Stomach (tissue), 4 donors: ENCODE data around the gene CLBA1.

Source experiments
- POLR2A ChIP-seq, 4 donors: fragments of 450-650 bp; IDR thresholded peaks; one replicate each; pipeline ENCODE4 v1.6.1; 2016; ENCODE audit warnings: antibody characterized with exemption in 4 of 4, control low read depth in 2 of 4, mild to moderate bottlenecking in 1 of 4, moderate library complexity in 1 of 4
- POLR2AphosphoS5 ChIP-seq, 3 donors: sonication (generic); formaldehyde crosslinking; IDR thresholded peaks; one replicate each; pipeline ENCODE4 v1.6.1; 2016; ENCODE audit warnings: antibody characterized with exemption in 3 of 3
- TF ChIP-seq, protein P1 (sequence below), 7 experiments: fragments of 450-650 bp in 4 of 7; fragments of 200-600 bp in 3 of 7; sonication (generic) in 3 of 7; IDR thresholded peaks; one replicate each; pipeline ENCODE4 v1.5.1; 2016 to 2019; ENCODE audit warnings: antibody characterized with exemption in 7 of 7, control low read depth in 2 of 7, mild to moderate bottlenecking in 1 of 7

DNA sequence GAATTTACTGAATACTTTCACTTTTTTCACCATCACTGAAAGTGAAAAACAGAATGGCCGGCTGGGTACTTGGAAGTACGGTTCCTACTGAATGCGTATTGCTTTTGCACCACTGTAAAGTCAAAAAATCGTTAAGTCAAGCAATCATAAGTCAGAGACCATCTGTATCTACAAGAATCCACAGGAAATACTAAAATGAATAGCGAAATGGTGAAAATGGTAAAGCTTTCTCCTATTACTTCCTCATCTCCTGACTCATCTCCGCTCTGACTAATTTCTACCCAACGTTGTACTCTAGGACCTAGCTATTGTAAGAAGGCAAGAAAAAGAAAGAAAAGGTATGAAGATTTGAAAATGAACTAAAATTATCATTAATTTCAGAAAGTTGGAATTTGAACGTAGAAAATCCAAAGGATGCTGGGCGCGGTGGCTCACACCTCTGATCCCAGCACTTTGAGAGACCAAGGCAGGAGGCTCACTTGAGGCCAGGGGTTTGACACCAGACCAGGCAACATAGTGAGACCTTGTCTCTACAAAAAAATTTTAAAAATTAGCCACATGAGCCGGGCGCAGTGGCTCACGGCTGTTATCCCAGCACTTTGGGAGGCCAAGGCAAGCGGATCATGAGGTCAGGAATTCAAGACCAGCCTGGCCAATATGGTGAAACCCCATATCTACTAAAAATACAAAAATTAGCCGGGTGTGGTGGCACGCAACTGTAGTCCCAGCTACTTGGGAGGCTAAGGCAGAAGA is 40.6 kb downstream of the CLBA1 start:
- TF ChIP-seq, protein P1, sequence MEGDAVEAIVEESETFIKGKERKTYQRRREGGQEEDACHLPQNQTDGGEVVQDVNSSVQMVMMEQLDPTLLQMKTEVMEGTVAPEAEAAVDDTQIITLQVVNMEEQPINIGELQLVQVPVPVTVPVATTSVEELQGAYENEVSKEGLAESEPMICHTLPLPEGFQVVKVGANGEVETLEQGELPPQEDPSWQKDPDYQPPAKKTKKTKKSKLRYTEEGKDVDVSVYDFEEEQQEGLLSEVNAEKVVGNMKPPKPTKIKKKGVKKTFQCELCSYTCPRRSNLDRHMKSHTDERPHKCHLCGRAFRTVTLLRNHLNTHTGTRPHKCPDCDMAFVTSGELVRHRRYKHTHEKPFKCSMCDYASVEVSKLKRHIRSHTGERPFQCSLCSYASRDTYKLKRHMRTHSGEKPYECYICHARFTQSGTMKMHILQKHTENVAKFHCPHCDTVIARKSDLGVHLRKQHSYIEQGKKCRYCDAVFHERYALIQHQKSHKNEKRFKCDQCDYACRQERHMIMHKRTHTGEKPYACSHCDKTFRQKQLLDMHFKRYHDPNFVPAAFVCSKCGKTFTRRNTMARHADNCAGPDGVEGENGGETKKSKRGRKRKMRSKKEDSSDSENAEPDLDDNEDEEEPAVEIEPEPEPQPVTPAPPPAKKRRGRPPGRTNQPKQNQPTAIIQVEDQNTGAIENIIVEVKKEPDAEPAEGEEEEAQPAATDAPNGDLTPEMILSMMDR (IDR thresholded peaks at IDR 0.05) = no peak
- TF ChIP-seq POLR2A (IDR thresholded peaks at IDR 0.05) (no peak), POLR2AphosphoS5 (IDR thresholded peaks at IDR 0.05) (no peak)
